K562 (cell line): ENCODE measurements around the gene UMODL1. TPM values are rescaled to one million over a fixed set of nuclear protein-coding genes. Genes with fewer than 3 reads are reported as not detected.

Experiments
- ATAC-seq: fragments of 200-7000 bp; cut with Tn5 transposase; 3 replicates; pipeline ENCODE4 v1.9.1; 2020; ENCODE audit warnings: moderate library complexity
- BruUV-seq: library from RNA; stranded (reverse); fragments of 400-500 nt; replicated peaks from 2 replicates; lab custom pipeline; 2021; lab: Mats Ljungman, UMichigan
- CTCF ChIA-PET: fragments of 300-600 bp; formaldehyde crosslinking; extraction: SDS; loops from one replicate; lab custom pipeline; 2021; ENCODE audit warnings: low intra/inter-chr PET ratio; lab: Yijun Ruan, JAX
- POLR2A ChIA-PET: fragments of 300-600, 350-650 bp; sonication (Branson Sonifier 250); formaldehyde crosslinking; extraction: SDS; loops from one replicate; lab custom pipeline; 2021; ENCODE audit warnings: antibody characterized with exemption, inconsistent platforms; lab: Yijun Ruan, JAX
- DNase-seq, 4 experiments: peaks; one replicate each; pipeline versions ENCODE4 v3.0.0 to v3.0.0-alpha.2; 2011 to 2018; ENCODE audit warnings: low spot score in 3 of 4, mixed read lengths in 3 of 4; ENCODE audit errors: extremely low read depth in 1 of 4
- FAIRE-seq: peaks from 2 replicates; lab custom pipeline; 2011; peaks lifted over from hg19 to GRCh38; lab: Jason Lieb, UNC
- H2AFZ ChIP-seq: 2 replicates; pipeline ENCODE4 v1.6.0; 2011; ENCODE audit warnings: low read depth, low read length, control low read depth, inconsistent platforms
- H3K27ac ChIP-seq: fragments of 200-600 bp; 3 replicates; pipeline ENCODE4 v1.8.0; 2011; ENCODE audit warnings: low read depth, mild to moderate bottlenecking, control low read depth, inconsistent platforms, low read length, moderate library complexity, mixed read lengths; ENCODE audit errors: extremely low read depth
- H3K27me3 ChIP-seq, 2 experiments: fragments of 300-600 bp in 1 of 2; 2 replicates in 1 of 2; 3 replicates in 1 of 2; pipeline versions ENCODE4 v1.6.0 to v1.8.0; 2011; ENCODE audit warnings: inconsistent platforms in 2 of 2, low read length in 2 of 2, mild to moderate bottlenecking in 1 of 2, mixed read lengths in 1 of 2, moderate library complexity in 1 of 2; ENCODE audit not compliant: control insufficient read depth in 2 of 2, insufficient read depth in 2 of 2
- H3K36me3 ChIP-seq: fragments of 300-600 bp; 3 replicates; pipeline ENCODE4 v1.8.0; 2011; ENCODE audit warnings: mild to moderate bottlenecking, low read length, inconsistent platforms; ENCODE audit not compliant: control insufficient read depth, insufficient read depth
- H3K4me1 ChIP-seq, 2 experiments: fragments of 200-600 bp in 1 of 2; replicated peaks in 1 of 2; 2 replicates in 1 of 2; 3 replicates in 1 of 2; pipeline versions ENCODE4 v1.5.1 to v1.8.0; 2011; ENCODE audit warnings: inconsistent platforms in 2 of 2, low read length in 2 of 2, mild to moderate bottlenecking in 1 of 2, mixed read lengths in 1 of 2, moderate library complexity in 1 of 2; ENCODE audit not compliant: control insufficient read depth in 2 of 2, insufficient read depth in 2 of 2
- H3K4me2 ChIP-seq: 2 replicates; pipeline ENCODE4 v1.6.1; 2011; ENCODE audit warnings: low read length, control low read depth, inconsistent platforms, mixed read lengths; ENCODE audit not compliant: insufficient read depth
- H3K4me3 ChIP-seq: fragments of 200-600 bp; sonication (generic), shearing (Covaris generic); 2 replicates; pipeline ENCODE4 v1.5.1; 2016; ENCODE audit warnings: control low read depth, inconsistent platforms
- H3K79me2 ChIP-seq: fragments of 200-600 bp; 3 replicates; pipeline ENCODE4 v1.8.0; 2011; ENCODE audit warnings: low read length, inconsistent platforms; ENCODE audit not compliant: control insufficient read depth, insufficient read depth
- H3K9ac ChIP-seq, 2 experiments: 2 replicates each; pipeline versions ENCODE4 v1.6.0 to v1.6.1; 2011; ENCODE audit warnings: low read depth in 2 of 2, low read length in 2 of 2, control low read depth in 1 of 2, inconsistent platforms in 1 of 2, mild to moderate bottlenecking in 1 of 2, mixed read lengths in 1 of 2; ENCODE audit not compliant: insufficient read depth in 1 of 2
- H3K9me1 ChIP-seq: one replicate; pipeline ENCODE4 v1.6.0; 2011; ENCODE audit warnings: inconsistent platforms, mild to moderate bottlenecking, low read length, moderate library complexity; ENCODE audit not compliant: control insufficient read depth, insufficient read depth
- H3K9me3 ChIP-seq: replicated peaks from 2 replicates; pipeline ENCODE4 v1.5.1; 2011; ENCODE audit warnings: low read depth, low read length, inconsistent platforms; ENCODE audit not compliant: control insufficient read depth, insufficient read depth
- H4K20me1 ChIP-seq: replicated peaks from 2 replicates; pipeline ENCODE4 v1.6.1; 2011; ENCODE audit warnings: low read length, inconsistent platforms, mixed read lengths; ENCODE audit not compliant: control insufficient read depth, insufficient read depth
- CBX5 ChIP-seq: IDR thresholded peaks from 2 replicates; pipeline ENCODE4 v1.6.1; 2014; ENCODE audit warnings: low read depth, borderline replicate concordance
- CEBPG ChIP-seq, 3 experiments: fragments of 200-800 bp in 1 of 3; sonication (Bioruptor generic) in 1 of 3; sonication (generic) in 1 of 3; formaldehyde crosslinking in 1 of 3; IDR thresholded peaks in 2 of 3; conservative IDR thresholded peaks in 1 of 3; 2 replicates each; pipeline versions ENCODE4 v1.6.1 to v1.8.0; 2016 to 2022; ENCODE audit warnings: missing compliant biosample characterization in 2 of 3, missing genetic modification characterization in 2 of 3, mild to moderate bottlenecking in 1 of 3, missing genetic modification reagents in 1 of 3
- KLF13 ChIP-seq: fragments of 450-650 bp; IDR thresholded peaks from 2 replicates; pipeline ENCODE4 v1.6.1; 2016; ENCODE audit warnings: missing genetic modification characterization, low read depth, mild to moderate bottlenecking, missing compliant biosample characterization, moderate library complexity, borderline replicate concordance
- MEF2A ChIP-seq: IDR thresholded peaks from 2 replicates; pipeline ENCODE4 v1.6.1; 2011; ENCODE audit warnings: low read depth, mild to moderate bottlenecking, low read length, moderate library complexity; ENCODE audit not compliant: control insufficient read depth
- MEIS2 ChIP-seq: fragments of 450-650 bp; IDR thresholded peaks from 2 replicates; pipeline ENCODE4 v1.6.1; 2014; ENCODE audit warnings: mild to moderate bottlenecking; ENCODE audit not compliant: partially characterized antibody
- NFRKB ChIP-seq: fragments of 450-650 bp; IDR thresholded peaks from 2 replicates; pipeline ENCODE4 v1.6.1; 2016; ENCODE audit warnings: low read depth
- PATZ1 ChIP-seq: fragments of 250-450 bp; sonication (Bioruptor Pico); IDR thresholded peaks from 2 replicates; pipeline ENCODE4 v1.5.0; 2020; ENCODE audit warnings: mild to moderate bottlenecking, borderline replicate concordance
- POLR2AphosphoS5 ChIP-seq: IDR thresholded peaks from 2 replicates; pipeline ENCODE4 v1.6.1; 2011; ENCODE audit warnings: mild to moderate bottlenecking, low read depth, low read length, moderate library complexity; ENCODE audit not compliant: control insufficient read depth, insufficient read depth
- ZBTB33 ChIP-seq: sonication (generic); formaldehyde crosslinking; IDR thresholded peaks from 2 replicates; pipeline ENCODE4 v1.8.1; 2023; ENCODE audit warnings: mild to moderate bottlenecking, missing genetic modification reagents
- ZNF253 ChIP-seq: fragments of 250-450 bp; sonication (Bioruptor Pico); conservative IDR thresholded peaks from 2 replicates; pipeline ENCODE4 v1.6.1; 2021; ENCODE audit warnings: mild to moderate bottlenecking
- ZNF668 ChIP-seq: fragments of 250-450 bp; sonication (Bioruptor Pico); IDR thresholded peaks from 2 replicates; pipeline ENCODE4 v1.8.0; 2022; ENCODE audit warnings: mild to moderate bottlenecking, inconsistent platforms
- WGBS: fragments of 100-300 bp; shearing (Covaris generic); methylation state at CpG from one replicate; pipeline ENCODE4 v1.1.6; 2016; ENCODE audit warnings: low coverage, mixed read lengths; ENCODE audit not compliant: insufficient coverage; ENCODE audit errors: missing lambda C conversion rate; 5-methylcytosine and 5-hydroxymethylcytosine counted together
- in situ Hi-C: fragments of 300-500 bp; cut with MboI; formaldehyde crosslinking; loops from 4 replicates; pipeline ENCODE4 v1.15.0; 2018; ENCODE audit warnings: inconsistent platforms, mixed read lengths
- intact Hi-C: fragments of 100-400 bp; cut with micrococcal nuclease; formaldehyde crosslinking; loops from 2 replicates; pipeline ENCODE4 v1.14.2; 2022
- polyA plus RNA-seq, 8 experiments: library from polyadenylated mRNA; depleted of rRNA in 4 of 8; stranded (reverse) in 5 of 8; unstranded in 3 of 8; fragments of >200 nt; fragmentation: Nextera tagmentation in 2 of 8; fragmentation: Illumina TruSeq in 1 of 8; extraction: Ambion mirVana in 2 of 8; extraction: Trizol in 1 of 8; gene quantifications; 2 replicates each; pipeline versions ENCODE4 v1.2.1 to v1.2.3, GENCODE V29; 2011 to 2014; ENCODE audit warnings: inconsistent platforms in 1 of 8, missing spikeins in 1 of 8
- total RNA-seq, 7 experiments: library from RNA; depleted of rRNA in 6 of 7; stranded (reverse); fragments of >200 nt in 6 of 7; fragmentation: Illumina TruSeq in 2 of 7; extraction: Trizol in 2 of 7; gene quantifications; 2 replicates each; pipeline versions ENCODE4 v1.2.1 to v1.2.3, GENCODE V29; 2011 to 2021; ENCODE audit warnings: low replicate concordance in 1 of 7

Gene UMODL1
- total and polyA plus RNA-seq, 9 of the 15 experiments (the other 6 are each of a cell fraction or from before 2014, with no cell fraction given) = not detected

GRCh38 chr21:42125571-42126544 is 54.7 kb downstream of the UMODL1 start (continued):
- TF ChIP-seq CEBPG (CRISPR knock-in tag; IDR thresholded peaks at IDR 0.05) = no peak
- TF ChIP-seq CEBPG (tag; conservative IDR thresholded peaks at IDR 0.05 in 1 of 2, IDR thresholded peaks at IDR 0.05 in 1 of 2) = no peak
- no peak for TF ChIP-seq KLF13 (tag)

GRCh38 chr21:42127164-42128150 is 56.3 kb downstream of the UMODL1 start:
- Histone ChIP-seq H3K4me1 (peaks cover 0 to 9% of the 10 kb centered on the region in 2 experiments; a peak in 1 of 5 replicates), H3K27me3 (peaks cover 54 to 71% of the 10 kb centered on the region in 2 experiments), H3K9ac (0 out of 4 replicates have a peak overlapping the region, but pooled peaks of 1 of the 2 experiments have one; percentile 43), H3K9me3 (no peaks in the 10 kb centered on the region), H2AFZ (no peak overlapping the region), H4K20me1 (peaks cover 11% of the 10 kb centered on the region), H3K36me3 (no peaks in the 10 kb centered on the region), H3K4me2 (no peak overlapping the region), H3K79me2 (no peaks in the 10 kb centered on the region), H3K9me1 (no peaks in the 10 kb centered on the region), H3K4me3 (no peak overlapping the region), H3K27ac (no peak overlapping the region)
- DNase-seq (no peak), ATAC-seq (no peak), FAIRE-seq (no peak)
- in situ Hi-C loops (no loop called here), intact Hi-C loops (no loop called here)
- WGBS = 1% methylated on average over 36 of the region's 36 CpGs
- CTCF ChIA-PET = no interaction called here
- POLR2A ChIA-PET = interaction anchor here (1.0 kb wide), 1 partner anchor 8 kb away, joined by 3 read pairs; no protein-coding TSS in a partner anchor
- BruUV-seq = no TSS peak
- TF ChIP-seq ZNF253 = no peak
- TF ChIP-seq POLR2AphosphoS5 = no peak
- no peak for TF ChIP-seq MEIS2
- TF ChIP-seq MEF2A = no peak
- TF ChIP-seq ZNF668 (CRISPR knock-in tag) = no peak
- TF ChIP-seq ZBTB33 (CRISPR knock-in tag) = no peak
- TF ChIP-seq PATZ1 = no peak
- TF ChIP-seq NFRKB = no peak
- no peak for TF ChIP-seq CBX5
